SK-N-SH (cell line): Measurements from ENCODE around the gene RNF150. TPM values are rescaled to one million over a fixed set of nuclear protein-coding genes. Genes with fewer than 3 reads are reported as not detected.
A peak's percentile ranks its signal among the peaks of the same experiment; 100 is the strongest.

ENCODE experiments used
- CTCF ChIA-PET: fragments of 300-600, 350-600 bp; formaldehyde crosslinking; extraction: SDS; loops from one replicate; lab custom pipeline; 2021; lab: Yijun Ruan, JAX
- POLR2A ChIA-PET: fragments of 350-600 bp; sonication (Branson Sonifier 250); formaldehyde crosslinking; extraction: SDS; loops from one replicate; lab custom pipeline; 2020; ENCODE audit warnings: antibody characterized with exemption, inconsistent platforms; lab: Yijun Ruan, JAX
- DNase-seq: peaks from one replicate; pipeline ENCODE4 v3.0.0; 2012
- H2AFZ ChIP-seq: fragments of 200-600 bp; sonication (generic); 2 replicates; pipeline ENCODE4 v1.8.1; 2016; ENCODE audit warnings: antibody characterized with exemption, mild to moderate bottlenecking, low read depth
- H3F3A ChIP-seq: fragments of 200-600 bp; sonication (generic); replicated peaks from 2 replicates; pipeline ENCODE3; 2016; ENCODE audit warnings: antibody characterized with exemption, mild to moderate bottlenecking; ENCODE audit not compliant: insufficient read depth
- H3K27ac ChIP-seq, 2 experiments: fragments of 200-500 bp in 1 of 2; fragments of 200-600 bp in 1 of 2; sonication (Bioruptor generic) in 1 of 2; sonication (generic), shearing (Covaris generic) in 1 of 2; 2 replicates each; pipeline versions ENCODE4 v1.5.1 to v1.6.1; 2014 to 2016; ENCODE audit warnings: low read depth in 2 of 2, inconsistent platforms in 1 of 2, low read length in 1 of 2, mild to moderate bottlenecking in 1 of 2, mixed read lengths in 1 of 2
- H3K27me3 ChIP-seq: fragments of 200-600 bp; sonication (generic), shearing (Covaris generic); 2 replicates; pipeline ENCODE4 v1.6.1; 2016; ENCODE audit warnings: mixed run types; ENCODE audit not compliant: insufficient read depth
- H3K36me3 ChIP-seq, 2 experiments: fragments of 200-500 bp in 1 of 2; fragments of 200-600 bp in 1 of 2; sonication (Bioruptor generic) in 1 of 2; sonication (generic) in 1 of 2; replicated peaks in 1 of 2; 2 replicates each; pipeline versions ENCODE3 to v1.5.1; 2014 to 2016; ENCODE audit warnings: low read length in 1 of 2, mild to moderate bottlenecking in 1 of 2; ENCODE audit not compliant: insufficient read depth in 2 of 2, control insufficient read depth in 1 of 2
- H3K4me1 ChIP-seq, 2 experiments: fragments of 200-500 bp in 1 of 2; fragments of 200-600 bp in 1 of 2; sonication (Bioruptor generic) in 1 of 2; sonication (generic), shearing (Covaris generic) in 1 of 2; 2 replicates each; pipeline versions ENCODE4 v1.5.1 to v1.6.1; 2014 to 2016; ENCODE audit warnings: low read depth in 1 of 2, low read length in 1 of 2, mixed run types in 1 of 2; ENCODE audit not compliant: insufficient read depth in 2 of 2, control insufficient read depth in 1 of 2
- H3K4me2 ChIP-seq: fragments of 200-600 bp; sonication (generic), shearing (Covaris generic); 2 replicates; pipeline ENCODE4 v1.6.1; 2017; ENCODE audit warnings: mixed run types
- H3K4me3 ChIP-seq, 2 experiments: fragments of 200-500 bp in 1 of 2; fragments of 200-600 bp in 1 of 2; sonication (Bioruptor generic) in 1 of 2; sonication (generic), shearing (Covaris generic) in 1 of 2; 2 replicates each; pipeline versions ENCODE4 v1.5.1 to v1.8.1; 2014 to 2016; ENCODE audit warnings: low read depth in 2 of 2, inconsistent platforms in 1 of 2, low read length in 1 of 2, mild to moderate bottlenecking in 1 of 2, mixed read lengths in 1 of 2, moderate library complexity in 1 of 2
- H3K79me2 ChIP-seq: fragments of 200-600 bp; sonication (generic); 2 replicates; pipeline ENCODE4 v1.8.1; 2017; ENCODE audit warnings: mild to moderate bottlenecking; ENCODE audit not compliant: insufficient read depth
- H3K9ac ChIP-seq: fragments of 200-600 bp; sonication (generic); 2 replicates; pipeline ENCODE4 v1.6.1; 2017; ENCODE audit warnings: mixed run types
- H3K9me2 ChIP-seq: fragments of 200-600 bp; sonication (generic); 2 replicates; pipeline ENCODE4 v1.6.1; 2017; ENCODE audit warnings: mixed run types
- H3K9me3 ChIP-seq: fragments of 200-600 bp; sonication (generic); 2 replicates; pipeline ENCODE4 v1.6.1; 2017; ENCODE audit warnings: mixed run types, mild to moderate bottlenecking, moderate library complexity
- H4K20me1 ChIP-seq: fragments of 200-600 bp; sonication (generic); 2 replicates; pipeline ENCODE4 v1.6.1; 2017; ENCODE audit warnings: mild to moderate bottlenecking, mixed run types; ENCODE audit not compliant: insufficient read depth
- CHD2 ChIP-seq: fragments of 150-350 bp; IDR thresholded peaks from 2 replicates; pipeline ENCODE4 v1.6.1; 2018; ENCODE audit warnings: low read length; ENCODE audit not compliant: partially characterized antibody
- EP300 ChIP-seq, 2 experiments: IDR thresholded peaks; 2 replicates each; pipeline versions ENCODE4 v1.4.0 to v1.6.1; 2012; ENCODE audit warnings: borderline replicate concordance in 1 of 2, low read depth in 1 of 2, low read length in 1 of 2
- FOXJ3 ChIP-seq: sonication (generic); formaldehyde crosslinking; IDR thresholded peaks from 2 replicates; pipeline ENCODE4 v1.5.1; 2020; ENCODE audit warnings: mild to moderate bottlenecking, missing genetic modification reagents
- GATA2 ChIP-seq: sonication (generic); formaldehyde crosslinking; IDR thresholded peaks from 2 replicates; pipeline ENCODE4 v1.5.0; 2020; ENCODE audit warnings: mild to moderate bottlenecking, missing genetic modification reagents
- MAX ChIP-seq: IDR thresholded peaks from 2 replicates; pipeline ENCODE4 v1.4.0; 2012; ENCODE audit warnings: low read depth
- NFIC ChIP-seq: IDR thresholded peaks from 2 replicates; pipeline ENCODE4 v1.4.0; 2012; ENCODE audit warnings: borderline replicate concordance
- RAD21 ChIP-seq: IDR thresholded peaks from 2 replicates; pipeline ENCODE4 v1.6.1; 2012; ENCODE audit warnings: mild to moderate bottlenecking, low read length
- SIN3A ChIP-seq: IDR thresholded peaks from 2 replicates; pipeline ENCODE4 v1.6.1; 2012; ENCODE audit warnings: low read depth, mild to moderate bottlenecking, low read length, moderate library complexity, borderline replicate concordance
- USF1 ChIP-seq: IDR thresholded peaks from 2 replicates; pipeline ENCODE4 v1.4.0; 2012; ENCODE audit warnings: low read depth, borderline replicate concordance
- WGBS: methylation state at CpG from one replicate; pipeline ENCODE4 v1.1.6; 2017; ENCODE audit warnings: low lambda C conversion rate; 5-methylcytosine and 5-hydroxymethylcytosine counted together
- polyA plus RNA-seq, 3 experiments: library from polyadenylated mRNA; depleted of rRNA; stranded (reverse); fragments of >200 nt; gene quantifications; 2 replicates each; pipeline ENCODE4 v1.2.3, GENCODE V29; 2012
- TF ChIP-seq, protein P1 (sequence below): fragments of 200-600 bp; sonication (generic); IDR thresholded peaks from 2 replicates; pipeline ENCODE4 v1.6.1; 2017; ENCODE audit warnings: antibody characterized with exemption, mild to moderate bottlenecking, moderate library complexity
- TF ChIP-seq, protein P2 (sequence below): fragments of 150-350 bp; IDR thresholded peaks from 2 replicates; pipeline ENCODE4 v1.6.1; 2017; ENCODE audit warnings: antibody characterized with exemption, low read length, low read depth, borderline replicate concordance

The RNF150 gene
- polyA plus RNA-seq, 1 of the 3 experiments (the other 2 are of a cell fraction) = 5.8 TPM

DNA sequence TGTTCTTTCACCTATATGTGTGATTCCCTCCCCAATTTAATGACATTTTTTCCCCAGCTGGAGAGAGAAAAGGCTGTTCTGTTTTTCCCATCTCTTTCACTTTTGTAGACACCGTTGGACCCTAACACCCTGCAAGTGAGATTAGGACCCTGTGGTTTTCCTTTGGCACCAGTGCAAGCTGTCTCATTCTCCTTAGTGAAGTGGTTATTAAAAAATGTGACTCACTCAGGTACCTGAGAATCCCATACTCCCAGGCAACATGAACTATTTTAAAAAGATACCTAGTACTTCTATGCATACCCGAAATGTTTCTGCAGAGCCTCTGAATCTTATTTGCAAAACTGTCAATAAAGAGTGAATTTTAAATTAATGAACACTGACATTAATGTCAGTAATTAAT is 201.4 kb downstream of the RNF150 start:
- Histone ChIP-seq H3K79me2 (peaks cover 10% of the 10 kb centered on the region), H3K4me3 (no peak overlapping the region), H3K9me2 (no peaks in the 10 kb centered on the region), H3K4me1 (peaks cover 27 to 31% of the 10 kb centered on the region in 2 experiments), H3K36me3 (peaks cover 0 to 10% of the 10 kb centered on the region in 2 experiments), H3K9ac (no peak overlapping the region), H3K27ac (peak overlapping the region in 1 of 2 experiments; percentile 8; a peak in 1 of 4 replicates), H3K9me3 (no peaks in the 10 kb centered on the region)
- ChIA-PET CTCF (interaction anchor here (1.5 kb wide), 1 partner anchor 28 kb away, joined by 4 read pairs; no protein-coding TSS in a partner anchor), POLR2A (no interaction called here)
- DNase-seq = no peak
- no peak for TF ChIP-seq MAX
- TF ChIP-seq NFIC = peak; percentile 38; the same call in 1 of the 2 replicates
- TF ChIP-seq, all 33 proteins: peak for 1
- Histone ChIP-seq H3F3A (peaks cover 9% of the 10 kb centered on the region), H3K27me3 (no peaks in the 10 kb centered on the region), H3K4me2 (no peak overlapping the region), H2AFZ (no peak overlapping the region), H4K20me1 (no peaks in the 10 kb centered on the region)
- WGBS = 81% methylated on average over 2 of the region's 2 CpGs

GRCh38 chr4:140930557-140930956 is 202.7 kb downstream of the RNF150 start:
- Histone ChIP-seq H3K9me2 (no peaks in the 10 kb centered on the region), H3K4me3 (no peak overlapping the region), H3K9ac (no peak overlapping the region), H3K4me1 (peaks cover 20 to 36% of the 10 kb centered on the region in 2 experiments), H3K27me3 (no peaks in the 10 kb centered on the region), H4K20me1 (no peaks in the 10 kb centered on the region), H3K9me3 (no peaks in the 10 kb centered on the region), H2AFZ (no peak overlapping the region), H3K36me3 (peaks cover 3 to 10% of the 10 kb centered on the region in 2 experiments), H3K79me2 (peaks cover 7% of the 10 kb centered on the region)
- WGBS = 94% methylated on average over 7 of the region's 7 CpGs
- POLR2A ChIA-PET = no interaction called here
- TF ChIP-seq FOXJ3 = no peak
- no peak for TF ChIP-seq USF1
- TF ChIP-seq SIN3A = no peak
- TF ChIP-seq, protein P1, sequence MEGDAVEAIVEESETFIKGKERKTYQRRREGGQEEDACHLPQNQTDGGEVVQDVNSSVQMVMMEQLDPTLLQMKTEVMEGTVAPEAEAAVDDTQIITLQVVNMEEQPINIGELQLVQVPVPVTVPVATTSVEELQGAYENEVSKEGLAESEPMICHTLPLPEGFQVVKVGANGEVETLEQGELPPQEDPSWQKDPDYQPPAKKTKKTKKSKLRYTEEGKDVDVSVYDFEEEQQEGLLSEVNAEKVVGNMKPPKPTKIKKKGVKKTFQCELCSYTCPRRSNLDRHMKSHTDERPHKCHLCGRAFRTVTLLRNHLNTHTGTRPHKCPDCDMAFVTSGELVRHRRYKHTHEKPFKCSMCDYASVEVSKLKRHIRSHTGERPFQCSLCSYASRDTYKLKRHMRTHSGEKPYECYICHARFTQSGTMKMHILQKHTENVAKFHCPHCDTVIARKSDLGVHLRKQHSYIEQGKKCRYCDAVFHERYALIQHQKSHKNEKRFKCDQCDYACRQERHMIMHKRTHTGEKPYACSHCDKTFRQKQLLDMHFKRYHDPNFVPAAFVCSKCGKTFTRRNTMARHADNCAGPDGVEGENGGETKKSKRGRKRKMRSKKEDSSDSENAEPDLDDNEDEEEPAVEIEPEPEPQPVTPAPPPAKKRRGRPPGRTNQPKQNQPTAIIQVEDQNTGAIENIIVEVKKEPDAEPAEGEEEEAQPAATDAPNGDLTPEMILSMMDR = no peak
- TF ChIP-seq GATA2 = no peak
- no peak for TF ChIP-seq EP300 (IDR thresholded peaks at IDR 0.05; ENCODE audit: borderline replicate concordance in 1 of 2, low read depth in 1 of 2, low read length in 1 of 2)
- TF ChIP-seq, protein P2, sequence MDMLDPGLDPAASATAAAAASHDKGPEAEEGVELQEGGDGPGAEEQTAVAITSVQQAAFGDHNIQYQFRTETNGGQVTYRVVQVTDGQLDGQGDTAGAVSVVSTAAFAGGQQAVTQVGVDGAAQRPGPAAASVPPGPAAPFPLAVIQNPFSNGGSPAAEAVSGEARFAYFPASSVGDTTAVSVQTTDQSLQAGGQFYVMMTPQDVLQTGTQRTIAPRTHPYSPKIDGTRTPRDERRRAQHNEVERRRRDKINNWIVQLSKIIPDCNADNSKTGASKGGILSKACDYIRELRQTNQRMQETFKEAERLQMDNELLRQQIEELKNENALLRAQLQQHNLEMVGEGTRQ = no peak
- no peak for TF ChIP-seq CHD2
- no peak for TF ChIP-seq MAX
- no peak for TF ChIP-seq RAD21
- TF ChIP-seq, all 33 proteins: peak for 0
- CTCF ChIA-PET = interaction anchor here (1.2 to 1.5 kb wide), 2 partner anchors 46 to 203 kb away, joined by 4 read pairs; partner anchors contain the start of gene RNF150
- Histone ChIP-seq H3K27ac (no peak overlapping the region; a peak in 1 of 4 replicates), H3K4me2 (no peak overlapping the region), H3F3A (peaks cover 5% of the 10 kb centered on the region)
- no peak for DNase-seq
